NOMO-1 treated with dmso at 0.1 percent for 144 hours (cell line): Measurements from ENCODE around the gene CCDC89.
"Not testable (repeated sequence)": the region's sequence is repeated elsewhere in the genome, so short reads cannot be mapped to it uniquely, and the experiment has no call there.

Source experiments
- DNase-seq: peaks from one replicate; lab custom pipeline; 2025; ENCODE audit not compliant: unreplicated experiment; lab: John Stamatoyannopoulos, UW

CCDC89 gene

DNA sequence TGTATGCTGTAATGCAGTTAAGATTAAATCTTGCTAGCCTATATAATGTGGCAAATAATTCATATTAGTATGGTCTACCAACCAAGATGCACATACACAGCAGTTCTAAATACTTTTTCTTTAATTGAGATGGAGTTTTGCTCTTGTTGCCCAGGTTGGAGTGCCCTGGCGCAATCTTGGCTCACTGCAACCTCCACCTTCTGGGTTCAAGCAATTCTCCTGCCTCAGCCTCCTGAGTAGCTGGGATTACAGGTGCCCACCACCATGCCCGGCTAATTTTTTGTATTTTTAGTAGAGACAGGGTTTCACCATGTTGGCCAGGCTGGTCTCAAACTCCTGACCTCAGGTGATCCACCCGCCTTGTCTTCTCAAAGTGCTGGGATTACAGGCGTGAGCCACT, 31.7 kb downstream of the CCDC89 start:
- DNase-seq: not testable (repeated sequence)

DNA sequence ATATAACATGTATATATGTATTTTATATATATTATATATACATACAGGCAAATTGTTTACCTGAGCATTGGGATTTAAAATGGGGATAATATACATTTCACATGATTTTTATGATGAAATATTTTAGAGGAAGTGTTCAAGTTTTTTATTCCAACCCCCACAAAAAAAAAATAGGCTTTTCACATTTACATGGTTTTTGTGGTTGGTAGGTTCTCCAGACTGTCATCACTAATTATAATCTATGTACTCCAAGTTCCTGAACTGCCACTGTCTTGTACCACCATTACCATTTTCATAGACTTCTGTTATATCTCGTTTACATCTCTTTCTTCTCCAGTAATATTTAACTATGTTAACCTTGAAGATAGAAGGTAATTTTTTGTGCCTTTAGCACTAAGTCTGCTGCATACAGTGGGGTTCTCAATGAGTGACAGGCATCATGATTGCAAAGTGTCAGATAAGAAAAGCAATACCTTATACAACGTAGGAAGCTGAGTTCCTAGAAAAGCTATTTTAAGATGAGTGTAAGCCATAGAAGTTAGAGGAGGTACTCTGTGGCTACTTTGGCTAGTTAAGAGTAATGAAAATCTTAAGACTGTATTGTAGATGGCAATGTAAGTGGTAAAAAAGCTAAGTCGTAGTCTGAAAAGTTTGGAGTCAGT, 33.1 kb downstream of the CCDC89 start:
- peak; percentile 63 for DNase-seq

DNA sequence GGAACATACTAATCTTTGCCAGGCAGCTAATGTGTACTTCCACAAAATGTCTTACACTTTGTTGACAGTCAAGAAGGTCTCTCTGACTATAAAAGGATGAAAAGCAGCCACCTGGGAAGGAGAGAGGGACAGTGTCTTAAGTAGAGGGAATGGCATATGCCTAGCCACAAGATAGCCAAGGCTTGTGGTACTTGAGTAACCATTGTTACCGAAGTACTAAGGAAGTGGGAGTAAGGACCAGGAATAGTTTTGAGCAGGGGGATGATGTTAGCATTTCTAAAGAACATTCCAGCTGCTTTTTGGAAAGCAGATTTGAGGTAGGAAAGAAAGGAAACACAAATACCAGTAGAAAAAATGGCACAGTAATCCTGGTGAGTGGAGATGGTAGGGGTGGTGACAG, 34.9 kb downstream of the CCDC89 start:
- no peak for DNase-seq

DNA sequence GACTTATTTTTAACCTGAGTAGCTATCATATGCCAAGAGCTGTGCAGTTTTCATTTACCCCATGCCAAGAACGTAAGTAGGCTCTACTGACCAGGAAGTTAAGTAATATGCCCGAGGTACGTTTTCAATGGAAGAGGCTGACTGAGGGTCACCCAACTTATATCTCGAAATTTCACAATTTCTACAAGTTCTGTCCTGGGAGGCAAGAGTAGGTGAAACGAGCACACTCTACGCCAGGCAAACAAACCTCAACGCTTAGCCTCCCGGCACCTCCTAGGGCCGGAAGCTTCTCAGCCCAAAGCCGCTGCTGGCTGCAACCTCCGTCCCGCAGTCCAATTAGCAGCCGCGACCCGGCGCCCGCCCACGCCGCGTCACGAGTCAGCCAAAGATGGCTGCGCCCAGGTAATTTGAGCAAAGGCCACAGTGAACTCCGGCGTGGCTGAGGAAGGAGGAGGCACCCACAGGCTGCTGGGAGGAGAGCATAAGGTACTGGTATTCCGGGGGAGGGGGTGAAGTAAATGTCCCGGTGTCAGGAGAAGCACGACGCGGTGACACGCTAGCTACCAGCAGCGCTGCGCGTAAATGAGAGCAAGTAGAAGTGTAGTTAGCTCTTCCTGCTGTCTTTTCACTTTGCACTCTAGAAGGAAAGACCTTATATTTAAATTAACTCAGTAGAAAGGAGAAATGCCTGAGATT, 38.2 kb downstream of the CCDC89 start, which contains the start of gene TMEM126A:
TMEM126A (plus strand) TSS at position 364 of the 696 bp plus-strand sequence. CDS start 2,289 bp downstream, outside the sequence.
- DNase-seq: peak; percentile 86

DNA sequence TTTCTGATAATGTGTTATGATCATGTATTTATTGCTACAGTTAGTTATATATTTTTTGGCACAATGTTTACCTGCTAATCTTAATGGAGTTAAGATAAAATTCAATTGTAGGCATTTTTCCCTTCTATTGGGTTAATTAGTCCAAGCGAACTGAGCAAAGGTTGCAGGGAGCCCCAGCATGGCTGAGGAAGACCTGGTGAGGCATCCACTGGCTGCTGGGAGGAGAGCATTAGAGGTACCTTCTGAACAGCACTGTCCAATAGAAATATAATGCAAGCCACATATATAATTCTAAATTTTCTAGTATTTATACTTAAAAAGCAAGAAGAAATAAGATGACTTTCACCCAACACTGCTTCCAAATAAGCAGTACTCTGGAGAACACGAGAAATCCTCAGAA, 38.9 kb downstream of the CCDC89 start:
- no peak for DNase-seq

DNA sequence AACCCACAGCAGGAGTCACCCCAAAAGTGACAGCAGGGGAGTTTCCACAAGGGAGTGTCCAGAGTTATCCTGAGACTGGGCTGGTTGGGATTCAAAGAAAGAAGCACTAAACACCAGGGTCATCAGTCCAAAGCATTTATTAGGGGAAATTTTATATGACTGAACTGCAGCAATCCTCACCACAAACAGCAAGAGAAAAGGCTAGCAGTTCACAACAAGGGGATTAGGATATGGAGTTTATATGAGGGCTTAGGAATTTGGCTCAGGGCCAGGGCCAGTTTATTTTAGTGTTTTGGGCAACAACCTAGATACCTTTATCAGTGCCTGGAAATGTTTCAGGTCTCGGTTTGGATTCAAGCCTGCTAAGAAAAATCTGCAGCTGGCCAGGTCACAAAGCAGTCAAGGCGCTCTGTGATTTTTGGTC, 42.8 kb downstream of the CCDC89 start:
- no peak for DNase-seq

DNA sequence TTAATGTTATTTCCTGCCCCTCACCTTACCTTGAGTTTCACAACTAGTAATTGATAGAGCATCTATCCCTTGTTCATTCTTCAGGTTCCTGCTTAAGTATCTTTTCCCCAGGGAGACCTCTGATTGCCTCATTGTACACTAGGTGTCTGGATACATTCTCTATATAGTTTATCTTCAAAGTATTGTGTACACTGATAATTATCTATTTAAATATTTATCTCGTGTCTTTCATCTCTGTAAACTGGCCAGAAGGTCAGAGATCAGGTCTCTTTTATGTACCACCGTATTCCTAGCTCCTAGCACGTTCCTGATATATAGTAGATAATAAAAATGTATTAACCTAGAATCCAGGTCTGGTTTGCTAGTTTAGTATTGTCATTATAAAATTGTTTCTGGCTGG, 51.2 kb downstream of the CCDC89 start:
- DNase-seq: no peak
